HG03060 (cell line): Measurements from ENCODE around the gene CTDSP2.
"Not testable (repeated sequence)": the region's sequence is repeated elsewhere in the genome, so short reads cannot be mapped to it uniquely, and the experiment has no call there.

ENCODE experiments used
- ATAC-seq: cut with Tn5 transposase; IDR thresholded peaks from one replicate; pipeline ENCODE4 v1.9.1; 2021; ENCODE audit warnings: low read depth, moderate number of reproducible peaks; ENCODE audit not compliant: unreplicated experiment

Gene CTDSP2

DNA sequence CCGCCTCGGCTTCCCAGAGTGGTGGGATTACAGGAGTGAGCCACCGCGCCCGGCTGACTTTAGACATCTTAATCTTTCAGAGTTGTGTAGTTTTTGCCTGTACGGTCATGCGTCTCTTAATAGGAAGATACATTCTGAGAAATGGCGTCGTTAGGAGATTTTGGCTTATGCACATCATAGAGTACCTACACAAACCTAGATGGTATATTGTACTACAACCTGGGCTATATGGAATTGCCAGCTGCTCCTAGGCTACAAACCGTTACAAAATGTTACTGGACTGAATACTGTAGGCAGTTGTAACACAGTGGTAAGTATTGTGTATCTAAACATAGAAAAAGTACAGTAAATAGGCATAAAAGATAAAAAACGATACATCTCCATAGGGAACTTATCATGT, 62.7 kb downstream of the CTDSP2 start:
- ATAC-seq, result no peak

GRCh38 chr12:57783466-57783801, 63.1 kb downstream of the CTDSP2 start:
- no peak for ATAC-seq

- peak; percentile 79 for ATAC-seq
Measured at GRCh38 chr12:57782608-57783465, 63.7 kb downstream of the CTDSP2 start, which contains the start of gene TSFM. Gene TSFM (plus strand): TSS chr12:57782787. CDS start chr12:57782802, 15 bp downstream.

DNA sequence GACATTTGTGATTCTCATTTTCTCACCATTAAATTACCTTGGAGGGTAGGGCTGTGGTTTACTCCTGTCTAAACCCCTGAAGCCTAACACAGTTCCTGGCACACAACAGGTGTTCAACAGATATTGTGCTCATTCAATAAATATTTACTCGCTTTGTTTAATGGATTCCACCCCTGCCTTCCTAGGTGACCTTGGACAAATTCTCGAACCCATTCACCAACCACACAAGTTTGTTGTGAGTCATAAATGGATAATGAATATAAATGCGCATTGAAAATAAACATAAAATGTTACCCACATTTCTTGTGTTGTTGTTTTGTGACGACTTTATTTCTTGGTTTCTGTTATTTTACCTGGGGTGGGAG, 64.3 kb downstream of the CTDSP2 start:
- ATAC-seq, result no peak

DNA sequence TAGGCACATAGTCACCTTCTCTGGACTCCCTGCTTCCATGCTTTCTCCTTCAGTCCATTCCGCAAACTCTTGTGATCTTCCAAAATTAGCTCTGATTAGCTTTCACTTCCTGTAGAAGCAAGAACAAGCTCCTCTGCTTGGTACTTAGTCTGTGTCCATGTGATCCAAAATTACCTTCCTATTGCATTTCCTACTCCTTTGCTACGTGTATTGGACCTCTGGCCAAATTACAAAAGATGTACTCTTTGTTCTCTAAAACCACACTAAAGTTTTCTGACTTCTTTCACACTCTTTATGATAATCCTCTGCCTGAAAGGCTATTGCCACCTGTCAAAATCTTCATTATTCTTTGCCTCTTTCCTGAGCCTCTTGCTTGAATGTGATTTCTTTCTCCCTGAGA, 64.7 kb downstream of the CTDSP2 start:
- no peak for ATAC-seq

DNA sequence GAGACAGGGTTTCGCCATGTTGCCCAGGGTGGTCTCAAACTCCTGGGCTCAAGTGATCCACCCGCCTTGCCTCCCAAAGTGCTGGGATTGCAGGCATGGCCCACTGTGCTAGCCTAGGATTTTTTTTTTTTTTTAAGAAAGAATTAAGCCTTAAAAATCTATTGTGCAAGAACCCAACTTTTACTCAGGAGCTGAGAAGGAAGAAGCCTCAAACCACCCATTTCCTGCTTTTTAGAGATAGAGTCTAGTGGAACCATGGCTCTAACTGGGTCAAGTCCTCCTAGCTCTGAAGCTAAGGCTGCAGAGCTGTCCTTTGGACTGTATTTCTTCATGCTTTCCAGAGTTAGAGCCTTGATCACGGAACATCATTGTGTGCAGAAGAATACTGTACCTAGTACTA, 65.3 kb downstream of the CTDSP2 start:
- no peak for ATAC-seq

GRCh38 chr12:57780284-57780897, 66.1 kb downstream of the CTDSP2 start:
- ATAC-seq, result no peak

DNA sequence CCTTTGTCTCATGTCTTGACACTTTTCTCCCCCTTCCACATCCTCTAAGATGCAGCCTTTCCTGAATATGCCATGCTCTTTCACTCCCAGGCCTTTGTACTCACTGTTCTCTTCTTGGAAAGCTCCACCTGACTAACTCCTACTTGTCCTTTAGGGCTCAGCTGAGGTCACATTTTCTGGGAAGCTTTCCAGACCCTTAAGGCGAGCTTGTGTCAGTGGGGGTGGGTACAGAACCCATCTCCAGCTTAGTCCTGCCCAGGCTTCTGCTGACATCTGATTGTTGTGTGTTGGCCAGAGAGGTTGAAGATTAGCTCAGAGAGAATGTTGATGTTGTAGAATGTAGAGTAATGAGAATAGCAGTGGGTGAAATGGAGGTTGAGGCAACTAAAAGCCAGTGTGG, 66.8 kb downstream of the CTDSP2 start:
- no peak for ATAC-seq

DNA sequence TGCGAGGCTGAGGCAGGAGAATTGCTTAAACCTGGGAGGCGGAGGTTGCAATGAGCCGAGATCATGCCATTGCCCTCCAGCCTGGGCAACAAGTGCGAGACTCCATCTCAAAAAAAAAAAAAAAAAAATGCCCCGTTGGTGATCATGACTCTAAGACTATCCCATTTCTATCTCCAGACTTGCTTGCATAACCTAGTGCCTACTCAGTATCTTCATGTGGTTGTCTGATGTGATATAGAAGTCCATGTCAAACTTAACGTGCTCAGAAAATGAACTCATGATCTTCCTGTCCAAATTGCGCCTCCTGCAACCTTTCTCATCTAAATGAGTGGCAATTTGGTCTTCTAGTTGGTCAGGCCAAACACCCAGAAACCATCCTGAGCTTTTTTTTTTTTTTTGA, 68.6 kb downstream of the CTDSP2 start:
- ATAC-seq, result no peak

- ATAC-seq, result no peak
Measured at GRCh38 chr12:57777367-57777766, 69.2 kb downstream of the CTDSP2 start.

DNA sequence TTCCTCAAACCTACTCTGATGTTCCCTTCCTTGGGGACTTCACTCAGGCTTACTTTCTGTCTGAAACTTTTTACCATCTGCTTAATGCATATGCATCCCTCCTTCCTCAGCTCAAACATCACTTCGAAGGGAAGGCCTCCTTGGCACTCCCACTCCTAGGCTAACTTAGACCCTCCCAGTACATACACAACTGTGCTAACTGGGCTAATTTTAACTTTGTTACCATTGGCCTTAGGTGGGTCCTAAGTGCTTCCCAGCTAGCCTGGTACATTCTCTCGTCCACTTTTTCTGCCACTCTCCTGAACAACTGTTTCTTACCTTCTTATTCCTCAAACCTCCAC, 70.3 kb downstream of the CTDSP2 start:
- ATAC-seq, result no peak

- ATAC-seq, result no peak
Measured at GRCh38 chr12:57775563-57776246, 70.8 kb downstream of the CTDSP2 start.

GRCh38 chr12:57775044-57775443, 71.5 kb downstream of the CTDSP2 start:
- no peak for ATAC-seq

- not testable (repeated sequence) for ATAC-seq
Measured at GRCh38 chr12:57774634-57775033, 71.9 kb downstream of the CTDSP2 start.

DNA sequence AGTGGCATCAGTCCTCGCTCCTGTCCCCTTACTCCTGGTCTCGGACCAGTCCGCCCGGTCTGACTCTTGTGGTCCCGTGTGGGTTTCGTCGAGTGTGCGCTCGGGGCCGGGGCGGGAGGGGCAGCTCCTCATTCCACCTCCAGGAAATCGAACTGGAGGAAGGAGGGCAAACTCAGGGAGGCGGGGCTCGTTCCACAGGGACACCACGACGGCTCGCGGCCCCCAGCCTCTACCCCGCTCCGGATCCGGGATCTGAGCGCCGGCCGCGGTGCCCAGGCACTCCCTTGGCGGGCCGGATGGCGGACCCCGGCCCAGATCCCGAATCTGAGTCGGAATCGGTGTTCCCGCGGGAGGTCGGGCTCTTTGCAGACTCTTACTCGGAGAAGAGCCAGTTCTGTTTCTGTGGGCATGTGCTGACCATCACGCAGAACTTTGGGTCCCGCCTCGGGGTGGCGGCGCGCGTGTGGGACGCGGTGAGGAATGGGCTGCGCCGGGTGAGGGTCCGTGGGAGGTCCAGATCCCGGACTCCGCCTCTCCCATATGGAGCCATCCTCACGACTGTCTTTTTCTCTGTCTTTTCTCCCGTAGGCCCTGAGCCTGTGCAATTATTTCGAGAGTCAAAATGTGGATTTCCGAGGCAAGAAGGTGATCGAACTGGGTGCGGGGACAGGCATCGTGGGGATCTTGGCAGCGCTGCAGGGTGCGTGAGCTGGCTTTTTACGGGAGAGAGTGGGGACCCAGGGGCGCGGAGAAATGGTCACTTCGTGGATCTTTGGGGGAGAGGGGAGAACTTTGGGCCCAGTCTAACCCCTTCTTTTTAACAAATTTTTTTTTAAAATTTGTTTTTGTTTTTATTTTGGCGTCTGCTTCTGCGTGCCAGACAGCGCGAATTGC, 73.9 kb downstream of the CTDSP2 start, which contains the start of gene EEF1AKMT3:
TSS of gene EEF1AKMT3 (plus strand) at position 186 of the 894 bp plus-strand sequence. CDS start at position 297, 111 bp downstream.
- ATAC-seq, result no peak

DNA sequence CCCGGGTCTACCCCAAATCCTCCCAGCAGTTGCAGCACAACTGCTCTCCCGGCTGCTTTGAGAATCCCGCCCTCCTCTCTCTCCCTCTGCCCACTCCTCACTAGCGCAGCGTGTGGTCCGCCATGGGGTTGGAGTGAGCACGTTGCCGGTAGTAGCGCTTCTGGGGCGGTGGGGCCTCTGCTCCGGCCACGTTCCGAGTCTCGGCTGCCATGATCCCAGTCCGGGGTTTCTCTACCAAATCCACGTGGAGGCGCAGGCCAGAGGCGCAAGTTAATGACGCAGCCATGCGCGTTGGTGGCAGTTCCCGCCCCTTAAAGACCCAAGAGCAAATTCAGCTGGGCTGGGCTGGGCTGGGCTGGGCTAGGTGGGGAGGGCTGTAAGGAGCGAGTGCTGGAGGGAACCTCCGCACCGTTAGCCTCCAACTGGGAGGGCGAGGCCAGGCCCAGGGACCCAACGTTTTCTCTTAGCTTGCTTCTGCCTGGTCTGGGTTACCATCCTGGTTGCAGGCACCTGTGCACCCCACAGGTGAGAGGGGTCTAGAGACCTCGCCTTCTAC, 74.6 kb downstream of the CTDSP2 start, which contains the start of gene METTL1:
TSS of gene METTL1 (minus strand) at position 233 of the 556 bp plus-strand sequence. CDS start at position 211, 22 bp downstream.
- ATAC-seq, result peak; percentile 64

DNA sequence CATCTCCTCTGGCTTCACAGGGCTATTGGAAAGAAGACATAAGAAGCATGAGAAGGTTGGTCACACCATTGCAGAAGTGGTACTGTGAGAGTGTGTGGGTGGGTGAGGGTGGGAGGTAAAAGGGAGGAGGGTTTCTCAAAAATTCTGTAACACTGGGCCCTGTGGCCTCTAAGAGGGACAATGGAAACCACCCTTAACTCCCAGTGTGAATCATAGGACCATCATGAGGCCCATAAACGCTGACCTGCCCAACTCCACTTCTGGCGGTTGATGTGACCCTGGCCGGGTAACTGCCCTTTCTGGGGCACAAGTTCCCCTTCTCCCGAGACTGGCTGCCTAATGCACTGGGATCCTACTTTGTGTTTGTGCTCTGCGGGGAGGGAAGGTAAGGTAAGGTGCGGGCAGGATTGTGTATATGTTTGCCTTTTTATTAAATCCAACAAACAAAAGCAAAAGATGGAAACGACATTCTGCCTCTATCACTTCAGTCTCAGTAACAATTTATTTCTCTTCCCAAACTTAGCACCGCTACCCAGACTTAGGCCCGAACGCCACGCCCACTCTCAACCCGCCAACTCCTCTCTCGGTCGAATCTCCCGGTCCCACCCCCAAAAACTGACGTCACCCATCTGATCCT, 75.2 kb downstream of the CTDSP2 start:
- peak; percentile 51 for ATAC-seq

DNA sequence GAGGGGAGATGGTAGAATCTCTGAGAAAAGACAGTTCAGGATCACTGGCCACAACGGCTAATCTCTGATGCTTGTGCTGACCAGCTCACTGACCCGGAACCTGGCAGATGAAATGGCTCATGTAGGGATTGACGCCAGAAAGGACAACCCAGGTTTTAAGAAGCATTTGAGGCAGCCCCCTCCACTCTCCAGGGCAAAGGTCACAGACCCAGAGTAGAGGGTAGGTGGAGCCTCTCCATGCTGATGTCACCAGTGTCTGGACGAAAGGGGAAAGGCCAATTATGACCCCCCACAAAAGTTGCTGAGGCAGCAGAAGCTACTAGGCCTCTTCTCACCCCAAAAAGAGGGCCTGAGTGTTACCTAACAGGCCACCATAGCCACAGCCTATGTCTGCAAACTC, 75.8 kb downstream of the CTDSP2 start:
- no peak for ATAC-seq
